Measurements from ENCODE around the gene MSI2.

DNA sequence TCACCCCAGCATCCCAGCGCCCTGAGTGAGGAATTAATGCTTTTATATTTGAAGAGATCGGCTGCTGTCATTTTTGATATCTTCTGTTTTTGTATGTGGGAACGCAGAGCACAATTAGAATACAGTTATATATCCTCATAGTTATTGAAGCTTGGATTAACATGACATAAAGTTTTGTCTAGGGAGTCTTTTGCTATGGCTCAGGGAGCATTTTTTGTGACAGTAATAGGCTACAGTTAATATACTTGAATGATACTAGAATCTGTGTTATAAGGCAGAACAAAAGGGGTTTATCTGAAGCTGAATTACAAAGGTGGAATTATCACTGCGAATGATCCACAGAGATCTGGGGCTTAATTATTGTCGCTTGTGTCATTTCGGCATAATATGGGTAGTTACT, 239.4 kb downstream of the MSI2 start:
- TF ChIP-seq, protein P1, sequence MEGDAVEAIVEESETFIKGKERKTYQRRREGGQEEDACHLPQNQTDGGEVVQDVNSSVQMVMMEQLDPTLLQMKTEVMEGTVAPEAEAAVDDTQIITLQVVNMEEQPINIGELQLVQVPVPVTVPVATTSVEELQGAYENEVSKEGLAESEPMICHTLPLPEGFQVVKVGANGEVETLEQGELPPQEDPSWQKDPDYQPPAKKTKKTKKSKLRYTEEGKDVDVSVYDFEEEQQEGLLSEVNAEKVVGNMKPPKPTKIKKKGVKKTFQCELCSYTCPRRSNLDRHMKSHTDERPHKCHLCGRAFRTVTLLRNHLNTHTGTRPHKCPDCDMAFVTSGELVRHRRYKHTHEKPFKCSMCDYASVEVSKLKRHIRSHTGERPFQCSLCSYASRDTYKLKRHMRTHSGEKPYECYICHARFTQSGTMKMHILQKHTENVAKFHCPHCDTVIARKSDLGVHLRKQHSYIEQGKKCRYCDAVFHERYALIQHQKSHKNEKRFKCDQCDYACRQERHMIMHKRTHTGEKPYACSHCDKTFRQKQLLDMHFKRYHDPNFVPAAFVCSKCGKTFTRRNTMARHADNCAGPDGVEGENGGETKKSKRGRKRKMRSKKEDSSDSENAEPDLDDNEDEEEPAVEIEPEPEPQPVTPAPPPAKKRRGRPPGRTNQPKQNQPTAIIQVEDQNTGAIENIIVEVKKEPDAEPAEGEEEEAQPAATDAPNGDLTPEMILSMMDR (IDR thresholded peaks at IDR 0.05; ENCODE audit: insufficient read depth, low read depth, low read length) = no peak
- no peak for TF ChIP-seq EZH2 (IDR thresholded peaks at IDR 0.05; ENCODE audit: insufficient read depth, low read length)
